HepG2 (cell line): ENCODE results near the gene SLC2A11. TPM values are rescaled to one million over a fixed set of nuclear protein-coding genes. Genes with fewer than 3 reads are reported as not detected.

Experiments used
- ATAC-seq: fragments of 200-7000 bp; cut with Tn5 transposase; 3 replicates; pipeline ENCODE4 v1.9.1; 2020; ENCODE audit warnings: mild to moderate bottlenecking, moderate library complexity
- Bru-seq: library from RNA; stranded (reverse); fragments of 400-500 nt; gene quantifications from one replicate; lab custom pipeline; 2021; lab: Mats Ljungman, UMichigan
- BruChase-seq, 2 experiments: library from RNA; stranded (reverse); fragments of 400-500 nt; gene quantifications; one replicate each; lab custom pipeline; 2021; lab: Mats Ljungman, UMichigan
- BruUV-seq: library from RNA; stranded (reverse); fragments of 400-500 nt; replicated peaks from 2 replicates; lab custom pipeline; 2021; lab: Mats Ljungman, UMichigan
- CTCF ChIA-PET: fragments of 300-600 bp; formaldehyde crosslinking; extraction: SDS; loops from one replicate; lab custom pipeline; 2021; ENCODE audit warnings: low total read pairs, inconsistent platforms, low intra/inter-chr PET ratio; lab: Yijun Ruan, JAX
- POLR2A ChIA-PET: fragments of 350-600 bp; sonication (Branson Sonifier 250); formaldehyde crosslinking; loops from one replicate; lab custom pipeline; 2020; ENCODE audit warnings: antibody characterized with exemption, inconsistent platforms; lab: Yijun Ruan, JAX
- DNase-seq: peaks from one replicate; pipeline ENCODE4 v3.0.0-alpha.2; 2015; ENCODE audit warnings: low spot score
- FAIRE-seq: peaks from 3 replicates; lab custom pipeline; 2011; peaks lifted over from hg19 to GRCh38; lab: Jason Lieb, UNC
- H2AFZ ChIP-seq: one replicate; pipeline ENCODE4 v1.6.1; 2011; ENCODE audit warnings: low read length, inconsistent platforms
- H3K27ac ChIP-seq: fragments of 300-600 bp; 3 replicates; pipeline ENCODE4 v1.8.0; 2011; ENCODE audit warnings: mixed run types, mild to moderate bottlenecking, mixed read lengths, low read length, inconsistent platforms; ENCODE audit not compliant: insufficient read depth; ENCODE audit errors: extremely low read length
- H3K27me3 ChIP-seq, 2 experiments: fragments of 200-600 bp in 1 of 2; 2 replicates in 1 of 2; 3 replicates in 1 of 2; pipeline versions ENCODE4 v1.6.0 to v1.8.0; 2011; ENCODE audit warnings: low read length in 2 of 2, mild to moderate bottlenecking in 2 of 2, moderate library complexity in 2 of 2, inconsistent platforms in 1 of 2; ENCODE audit not compliant: insufficient read depth in 2 of 2, control insufficient read depth in 1 of 2
- H3K36me3 ChIP-seq, 2 experiments: fragments of 200-600 bp in 1 of 2; replicated peaks in 1 of 2; 2 replicates in 1 of 2; 3 replicates in 1 of 2; pipeline versions ENCODE4 v1.5.1 to v1.8.0; 2011; ENCODE audit warnings: low read length in 2 of 2, inconsistent platforms in 1 of 2; ENCODE audit not compliant: insufficient read depth in 2 of 2, control insufficient read depth in 1 of 2
- H3K4me1 ChIP-seq: 2 replicates; pipeline ENCODE4 v1.5.1; 2012; ENCODE audit warnings: low read length, inconsistent platforms; ENCODE audit not compliant: insufficient read depth
- H3K4me2 ChIP-seq: 2 replicates; pipeline ENCODE4 v1.6.0; 2011; ENCODE audit warnings: low read depth, low read length, inconsistent platforms
- H3K4me3 ChIP-seq, 3 experiments: fragments of 200-600 bp in 1 of 3; sonication (generic), shearing (Covaris generic) in 1 of 3; replicated peaks in 1 of 3; 2 replicates each; pipeline ENCODE4 v1.5.1; 2011 to 2016; ENCODE audit warnings: low read length in 3 of 3, inconsistent platforms in 2 of 3, low read depth in 2 of 3, mild to moderate bottlenecking in 2 of 3, control low read depth in 1 of 3, mixed read lengths in 1 of 3; ENCODE audit not compliant: insufficient read depth in 1 of 3
- H3K79me2 ChIP-seq: one replicate; pipeline ENCODE4 v1.6.1; 2011; ENCODE audit warnings: low read length, inconsistent platforms; ENCODE audit not compliant: insufficient read depth
- H3K9ac ChIP-seq: 2 replicates; pipeline ENCODE4 v1.6.0; 2011; ENCODE audit warnings: mild to moderate bottlenecking, low read depth, low read length, inconsistent platforms; ENCODE audit not compliant: insufficient read depth
- H3K9me3 ChIP-seq: 2 replicates; pipeline ENCODE4 v1.5.1; 2012; ENCODE audit warnings: mild to moderate bottlenecking, low read length
- H4K20me1 ChIP-seq: 2 replicates; pipeline ENCODE4 v1.6.0; 2011; ENCODE audit warnings: inconsistent platforms, mild to moderate bottlenecking, low read length, moderate library complexity; ENCODE audit not compliant: insufficient read depth
- CBX2 ChIP-seq, 2 experiments: fragments of 200-600 bp in 1 of 2; sonication (generic); formaldehyde crosslinking in 1 of 2; IDR thresholded peaks; 2 replicates each; pipeline versions ENCODE4 v1.7.0 to v1.8.1; 2018 to 2022; ENCODE audit warnings: low read depth in 2 of 2, low read length in 1 of 2, mild to moderate bottlenecking in 1 of 2, missing genetic modification reagents in 1 of 2
- EHMT2 ChIP-seq: fragments of 200-600 bp; sonication (generic); IDR thresholded peaks from 2 replicates; pipeline ENCODE4 v1.7.0; 2017; ENCODE audit warnings: antibody characterized with exemption, low read depth, low read length, borderline replicate concordance
- HES4 ChIP-seq: sonication (generic); formaldehyde crosslinking; IDR thresholded peaks from 2 replicates; pipeline ENCODE4 v1.9.0; 2021; ENCODE audit warnings: mild to moderate bottlenecking, missing genetic modification reagents, borderline replicate concordance
- RARA ChIP-seq: IDR thresholded peaks from 2 replicates; pipeline ENCODE4 v1.6.1; 2016; ENCODE audit warnings: missing genetic modification reagents, missing compliant biosample characterization
- SATB2 ChIP-seq: sonication (generic); formaldehyde crosslinking; IDR thresholded peaks from 2 replicates; pipeline ENCODE4 v1.5.0; 2020; ENCODE audit warnings: missing genetic modification reagents
- ZBTB20 ChIP-seq: sonication (generic); formaldehyde crosslinking; IDR thresholded peaks from 2 replicates; pipeline ENCODE4 v1.8.1; 2023; ENCODE audit warnings: missing genetic modification reagents, low read depth, mild to moderate bottlenecking, borderline replicate concordance
- ZFP36L1 ChIP-seq: sonication (generic); formaldehyde crosslinking; IDR thresholded peaks from 2 replicates; pipeline ENCODE4 v1.8.0; 2022; ENCODE audit warnings: mild to moderate bottlenecking, missing genetic modification reagents, moderate library complexity
- ZNF703 ChIP-seq: sonication (generic); formaldehyde crosslinking; IDR thresholded peaks from 2 replicates; pipeline ENCODE4 v1.5.1; 2020; ENCODE audit warnings: missing genetic modification reagents, mild to moderate bottlenecking, moderate library complexity, borderline replicate concordance
- WGBS: methylation state at CpG from one replicate; pipeline ENCODE4 v1.1.6; 2017; ENCODE audit warnings: low lambda C conversion rate; 5-methylcytosine and 5-hydroxymethylcytosine counted together
- in situ Hi-C: cut with HindIII; loops from 2 replicates; pipeline ENCODE4 v1.10.0; 2017; ENCODE audit warnings: low pct_unique_long_range_greater_than_20kb; ENCODE audit not compliant: extremely low pct_ligation_motif_present
- intact Hi-C: fragments of 100-400 bp; cut with micrococcal nuclease; formaldehyde crosslinking; loops from one replicate; pipeline ENCODE4 v1.10.0; 2022; ENCODE audit not compliant: unreplicated experiment
- long read RNA-seq, 2 experiments: library from RNA in 1 of 2; library from polyadenylated mRNA in 1 of 2; stranded (forward) in 1 of 2; unstranded in 1 of 2; transcript quantifications; one replicate each; pipeline ENCODE4 v2.0.0, GENCODE V29; 2019 to 2022
- polyA minus RNA-seq, 3 experiments: library from RNA; depleted of rRNA, polyadenylated mRNA; stranded (reverse); fragments of >200 nt; gene quantifications; 2 replicates each; pipeline ENCODE4 v1.2.3, GENCODE V29; 2011; ENCODE audit warnings: low replicate concordance in 1 of 3
- polyA plus RNA-seq, 8 experiments: library from polyadenylated mRNA; depleted of rRNA in 3 of 8; stranded (reverse) in 7 of 8; unstranded in 1 of 8; fragments of >200 nt; fragmentation: Illumina TruSeq in 4 of 8; extraction: Trizol in 4 of 8; gene quantifications; 2 replicates each; pipeline versions ENCODE4 v1.2.1 to v1.2.3, GENCODE V29; 2011 to 2016; ENCODE audit warnings: low read depth in 4 of 8, missing spikeins in 1 of 8, mixed read lengths in 1 of 8; ENCODE audit not compliant: insufficient read depth in 1 of 8
- total RNA-seq, 5 experiments: library from RNA; depleted of rRNA; stranded (reverse); fragments of >200 nt; fragmentation: Illumina TruSeq; extraction: Trizol; gene quantifications; 2 replicates each; pipeline ENCODE4 v1.2.3, GENCODE V29; 2016; ENCODE audit warnings: low read depth in 1 of 5
- TF ChIP-seq, protein P1 (sequence below): IDR thresholded peaks from 2 replicates; pipeline ENCODE4 v1.6.1; 2016; ENCODE audit warnings: low read depth, borderline replicate concordance
- TF ChIP-seq, protein P2 (sequence below): IDR thresholded peaks from 2 replicates; pipeline ENCODE4 v1.6.1; 2012; ENCODE audit warnings: low read length, improper control_type of control experiment

SLC2A11 gene, protein sequence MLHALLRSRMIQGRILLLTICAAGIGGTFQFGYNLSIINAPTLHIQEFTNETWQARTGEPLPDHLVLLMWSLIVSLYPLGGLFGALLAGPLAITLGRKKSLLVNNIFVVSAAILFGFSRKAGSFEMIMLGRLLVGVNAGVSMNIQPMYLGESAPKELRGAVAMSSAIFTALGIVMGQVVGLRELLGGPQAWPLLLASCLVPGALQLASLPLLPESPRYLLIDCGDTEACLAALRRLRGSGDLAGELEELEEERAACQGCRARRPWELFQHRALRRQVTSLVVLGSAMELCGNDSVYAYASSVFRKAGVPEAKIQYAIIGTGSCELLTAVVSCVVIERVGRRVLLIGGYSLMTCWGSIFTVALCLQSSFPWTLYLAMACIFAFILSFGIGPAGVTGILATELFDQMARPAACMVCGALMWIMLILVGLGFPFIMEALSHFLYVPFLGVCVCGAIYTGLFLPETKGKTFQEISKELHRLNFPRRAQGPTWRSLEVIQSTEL
- total RNA-seq (2016; rRNA removed; fragmentation: Illumina TruSeq; extraction: Trizol) (8.9 and 15.2 TPM in 2 replicates), polyA plus RNA-seq (2011; rRNA removed) (15.4 and 18.6 TPM in 2 replicates), polyA minus RNA-seq (2011; rRNA and poly(A)+ RNA removed; ENCODE audit: low replicate concordance) (11.5 and 32.8 TPM in 2 replicates), Bru-seq, nascent RNA (percentile 56 among the genes with signal in this experiment), BruChase-seq, experiment 1, labeled RNA remaining after a 6-hour chase (percentile 58 among the genes with signal in this experiment), BruChase-seq, experiment 2, labeled RNA remaining after a 2-hour chase (percentile 59 among the genes with signal in this experiment)
- 9.3 TPM in 2 replicates for total RNA-seq (2016; cell fraction: cytosol; rRNA removed; fragmentation: Illumina TruSeq; extraction: Trizol; ENCODE audit: low read depth)
- 9.3 and 15.6 TPM in 2 replicates for total RNA-seq (2016; cell fraction: insoluble cytoplasmic fraction; rRNA removed; fragmentation: Illumina TruSeq; extraction: Trizol)
- 18.3 and 19.5 TPM in 2 replicates for total RNA-seq (2016; cell fraction: membrane; rRNA removed; fragmentation: Illumina TruSeq; extraction: Trizol)
- total RNA-seq (2016; cell fraction: nucleus; rRNA removed; fragmentation: Illumina TruSeq; extraction: Trizol) = 16.4 and 16.6 TPM in 2 replicates
- 16.1 and 19.7 TPM in 2 replicates for polyA plus RNA-seq (2011; cell fraction: cytosol; rRNA removed)
- polyA plus RNA-seq (2011; cell fraction: nucleus; rRNA removed) = 28.4 and 31.3 TPM in 2 replicates
- 11.1 and 17.5 TPM in 2 replicates for polyA plus RNA-seq (2012)
- 16.2 and 17.4 TPM in 2 replicates for polyA plus RNA-seq (2016; cell fraction: cytosol; fragmentation: Illumina TruSeq; extraction: Trizol; ENCODE audit: low read depth)
- 8.6 and 11.3 TPM in 2 replicates for polyA plus RNA-seq (2016; cell fraction: insoluble cytoplasmic fraction; fragmentation: Illumina TruSeq; extraction: Trizol; ENCODE audit: low read depth)
- 16.1 and 17.7 TPM in 2 replicates for polyA plus RNA-seq (2016; cell fraction: membrane; fragmentation: Illumina TruSeq; extraction: Trizol; ENCODE audit: low read depth)
- 31.8 and 34.3 TPM in 2 replicates for polyA plus RNA-seq (2016; cell fraction: nucleus; fragmentation: Illumina TruSeq; extraction: Trizol; ENCODE audit: insufficient read depth, low read depth)
- polyA minus RNA-seq (2011; cell fraction: cytosol; rRNA and poly(A)+ RNA removed) = 4.7 and 5.8 TPM in 2 replicates
- polyA minus RNA-seq (2011; cell fraction: nucleus; rRNA and poly(A)+ RNA removed) = 21.2 and 32.8 TPM in 2 replicates
- long read RNA-seq, experiment 1, partial matches to known transcripts = 5 of 9 reads
- long read RNA-seq, experiment 1, other reads (novel, unspliced or antisense) = 3 of 9 reads
- long read RNA-seq, experiment 2, partial matches to known transcripts = 15 of 32 reads
- long read RNA-seq, experiment 2, other reads (novel, unspliced or antisense) = 15 of 32 reads

DNA sequence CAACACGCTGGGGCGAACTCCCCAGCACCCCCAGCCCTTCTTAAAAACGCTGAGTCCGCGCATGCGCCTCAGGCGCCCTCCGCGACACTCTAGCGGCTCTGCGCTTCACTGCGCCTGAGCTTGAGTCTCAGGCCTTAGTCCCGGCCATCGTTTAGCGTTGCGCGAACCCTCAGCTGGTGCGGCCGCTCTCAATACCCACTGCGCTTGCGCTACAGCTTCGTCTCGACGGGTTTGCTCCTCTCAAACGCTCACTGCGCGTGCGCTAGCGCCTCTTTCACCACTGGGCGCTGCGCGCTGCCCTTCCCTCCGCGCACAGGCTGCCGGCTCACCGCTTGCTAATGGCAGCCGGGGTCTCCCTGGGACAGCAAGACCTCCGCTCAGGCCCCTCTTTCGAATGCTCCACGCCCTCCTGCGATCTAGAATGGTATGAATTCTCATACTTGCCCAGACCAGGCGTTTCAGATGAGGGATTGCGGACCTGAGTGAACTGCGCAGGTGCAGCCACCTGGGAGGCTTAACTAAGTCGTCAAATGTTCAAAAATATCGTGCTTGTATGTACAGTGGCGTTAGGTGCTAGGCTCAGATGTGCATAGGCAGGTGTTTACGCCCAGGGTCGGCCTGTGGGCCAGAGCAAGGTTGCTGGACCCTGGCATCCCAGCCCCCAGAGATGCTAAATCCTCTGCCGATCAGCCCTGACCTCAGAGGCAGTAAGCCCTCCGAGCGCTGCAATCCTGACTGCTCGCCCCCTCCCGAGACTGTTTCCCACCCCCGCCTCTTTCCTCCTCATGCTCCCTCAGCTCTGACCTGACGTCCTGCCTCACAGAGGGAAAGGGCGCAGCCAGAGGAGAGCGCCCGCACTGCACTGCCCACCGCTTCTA is at the start of gene SLC2A11:
Gene SLC2A11, plus strand, starts transcription at position 270 of the 878 bp plus-strand sequence. Its CDS starts 125 bp downstream, at position 395.
- Histone ChIP-seq H3K27me3 (no peaks in the 10 kb centered on the region; a peak in 1 of 5 replicates), H3K27ac (peak within 1 kb of the TSS; percentile 81), H3K36me3 (no peaks in the 10 kb centered on the region), H3K79me2 (peaks cover 7% of the 10 kb centered on the region), H4K20me1 (no peaks in the 10 kb centered on the region), H3K9me3 (no peaks in the 10 kb centered on the region), H3K4me2 (peak within 1 kb of the TSS; percentile 100), H2AFZ (peak within 1 kb of the TSS; percentile 85), H3K9ac (peak within 1 kb of the TSS; percentile 74), H3K4me1 (peaks cover 25% of the 10 kb centered on the region), H3K4me3 (peak within 1 kb of the TSS; percentile 65 to 89 (median 75))
- ATAC-seq (peak; percentile 93), DNase-seq (peak; percentile 96), FAIRE-seq (peak; percentile 81)
- BruUV-seq = TSS peak; percentile 59
- intact Hi-C loops = loop anchor here (5.0 kb wide), 1 partner anchor 71 kb away; the partner anchor contains the start of gene SMARCB1
- in situ Hi-C loops = no loop called here
- 6% methylated on average over 39 of the region's 60 CpGs for WGBS
- ChIA-PET POLR2A (interaction anchor here (0.6 to 3.2 kb wide), 37 partner anchors 8 to 692 kb away, joined by 3 to 57 read pairs (median 4); partner anchors contain the start of genes CHCHD10, MIF, MMP11 and SMARCB1), CTCF (interaction anchor here (2.1 kb wide), 1 partner anchor 89 kb away, joined by 6 read pairs; no protein-coding TSS in a partner anchor)
- no peak for TF ChIP-seq CBX2 (IDR thresholded peaks at IDR 0.05; ENCODE audit: low read depth, low read length)
- TF ChIP-seq CBX2 (CRISPR knock-in tag; IDR thresholded peaks at IDR 0.05; ENCODE audit: low read depth) = no peak
- TF ChIP-seq, protein P1, sequence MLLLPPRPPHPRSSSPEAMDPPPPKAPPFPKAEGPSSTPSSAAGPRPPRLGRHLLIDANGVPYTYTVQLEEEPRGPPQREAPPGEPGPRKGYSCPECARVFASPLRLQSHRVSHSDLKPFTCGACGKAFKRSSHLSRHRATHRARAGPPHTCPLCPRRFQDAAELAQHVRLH (CRISPR knock-in tag) = no peak
- no peak for TF ChIP-seq ZFP36L1 (CRISPR knock-in tag)
- TF ChIP-seq RARA (CRISPR knock-in tag) = peak; percentile 32; the same call in 1 of the 2 replicates
- TF ChIP-seq, protein P2, sequence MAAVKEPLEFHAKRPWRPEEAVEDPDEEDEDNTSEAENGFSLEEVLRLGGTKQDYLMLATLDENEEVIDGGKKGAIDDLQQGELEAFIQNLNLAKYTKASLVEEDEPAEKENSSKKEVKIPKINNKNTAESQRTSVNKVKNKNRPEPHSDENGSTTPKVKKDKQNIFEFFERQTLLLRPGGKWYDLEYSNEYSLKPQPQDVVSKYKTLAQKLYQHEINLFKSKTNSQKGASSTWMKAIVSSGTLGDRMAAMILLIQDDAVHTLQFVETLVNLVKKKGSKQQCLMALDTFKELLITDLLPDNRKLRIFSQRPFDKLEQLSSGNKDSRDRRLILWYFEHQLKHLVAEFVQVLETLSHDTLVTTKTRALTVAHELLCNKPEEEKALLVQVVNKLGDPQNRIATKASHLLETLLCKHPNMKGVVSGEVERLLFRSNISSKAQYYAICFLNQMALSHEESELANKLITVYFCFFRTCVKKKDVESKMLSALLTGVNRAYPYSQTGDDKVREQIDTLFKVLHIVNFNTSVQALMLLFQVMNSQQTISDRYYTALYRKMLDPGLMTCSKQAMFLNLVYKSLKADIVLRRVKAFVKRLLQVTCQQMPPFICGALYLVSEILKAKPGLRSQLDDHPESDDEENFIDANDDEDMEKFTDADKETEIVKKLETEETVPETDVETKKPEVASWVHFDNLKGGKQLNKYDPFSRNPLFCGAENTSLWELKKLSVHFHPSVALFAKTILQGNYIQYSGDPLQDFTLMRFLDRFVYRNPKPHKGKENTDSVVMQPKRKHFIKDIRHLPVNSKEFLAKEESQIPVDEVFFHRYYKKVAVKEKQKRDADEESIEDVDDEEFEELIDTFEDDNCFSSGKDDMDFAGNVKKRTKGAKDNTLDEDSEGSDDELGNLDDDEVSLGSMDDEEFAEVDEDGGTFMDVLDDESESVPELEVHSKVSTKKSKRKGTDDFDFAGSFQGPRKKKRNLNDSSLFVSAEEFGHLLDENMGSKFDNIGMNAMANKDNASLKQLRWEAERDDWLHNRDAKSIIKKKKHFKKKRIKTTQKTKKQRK = no peak
- TF ChIP-seq HES4 (CRISPR knock-in tag) = no peak
- no peak for TF ChIP-seq ZBTB20 (CRISPR knock-in tag)
- TF ChIP-seq EHMT2 = no peak
- TF ChIP-seq SATB2 = no peak
- TF ChIP-seq ZNF703 (CRISPR knock-in tag) = no peak
